ENCODE data around the gene MAN2B1. TPM values are rescaled to one million over a fixed set of nuclear protein-coding genes. Genes with fewer than 3 reads are reported as not detected.

MAN2B1 gene
- total RNA-seq, 3 donors from 2014 or later (not counting 1 experiment from before 2014, with no cell fraction given), result 107 to 118 (median 112) TPM

Other genes starting within 250 kb of the MAN2B1 start
- gene ZNF443, start 225.7 kb downstream of the MAN2B1 start, total RNA-seq, result 1 to 10 TPM; 3.5 to 6.1 (median 3.9) TPM
- gene ZNF709, start 181.9 kb downstream of the MAN2B1 start, total RNA-seq, result 1 to 10 TPM; 4.1 to 4.7 (median 4.1) TPM
- gene ZNF564, start 115.3 kb downstream of the MAN2B1 start, total RNA-seq, result 10 to 100 TPM; 22.0 to 27.1 (median 23.3) TPM
- gene ZNF490, start 55.9 kb downstream of the MAN2B1 start, total RNA-seq, result 10 to 100 TPM; 12.0 to 21.4 (median 20.9) TPM
- 10 to 100 TPM; 52.6 to 62.0 (median 56.5) TPM for gene ZNF791, start 55.8 kb downstream of the MAN2B1 start, total RNA-seq
- gene WDR83, start 65 bp upstream of the MAN2B1 start, total RNA-seq, result 10 to 100 TPM; 17.0 to 25.8 (median 25.1) TPM
- gene DHPS, start 15.1 kb upstream of the MAN2B1 start, total RNA-seq, result 100 to 1,000 TPM; 143 to 193 (median 145) TPM
- gene GNG14, start 21.3 kb upstream of the MAN2B1 start, total RNA-seq, result not detected
- gene FBXW9, start 29.9 kb upstream of the MAN2B1 start, total RNA-seq, result 1 to 10 TPM; 2.2 to 3.2 (median 2.9) TPM
- 10 to 100 TPM; 56.8 to 66.6 (median 58.2) TPM for gene TNPO2, start 57.2 kb upstream of the MAN2B1 start, total RNA-seq
- 100 to 1,000 TPM; 217 to 228 (median 219) TPM for gene TRIR, start 67.9 kb upstream of the MAN2B1 start, total RNA-seq
- 10 to 100 TPM; 42.2 to 51.3 (median 44.2) TPM for gene GET3, start 70.8 kb upstream of the MAN2B1 start, total RNA-seq
- gene BEST2, start 85.0 kb upstream of the MAN2B1 start, total RNA-seq, result not detected
- gene HOOK2, start 108.8 kb upstream of the MAN2B1 start, total RNA-seq, result 10 to 100 TPM; 13.3 to 15.3 (median 13.9) TPM
- 100 to 1,000 TPM; 781 to 903 (median 859) TPM for gene JUNB, start 124.7 kb upstream of the MAN2B1 start, total RNA-seq
- 10 to 100 TPM; 28.8 to 67.1 (median 66.9) TPM for gene PRDX2, start 135.1 kb upstream of the MAN2B1 start, total RNA-seq
- gene THSD8, start 135.3 kb upstream of the MAN2B1 start, total RNA-seq, result 1 to 10 TPM; 1.7 to 2.8 (median 2.2) TPM
- gene RNASEH2A, start 139.8 kb upstream of the MAN2B1 start, total RNA-seq, result 1 to 10 TPM; 6.6 to 8.7 (median 7.4) TPM
- gene RTBDN, start 167.8 kb upstream of the MAN2B1 start, total RNA-seq, result not detected
- gene MAST1, start 171.8 kb upstream of the MAN2B1 start, total RNA-seq, result under 1 TPM in 2 of 3 donors, not detected in 1; 0.07 to 0.88 TPM
- 10 to 100 TPM; 28.3 to 31.7 (median 31.2) TPM for gene DNASE2, start 214.7 kb upstream of the MAN2B1 start, total RNA-seq
- not detected for gene KLF1, start 220.5 kb upstream of the MAN2B1 start, total RNA-seq
- 10 to 100 TPM; 35.9 to 41.7 (median 36.3) TPM for gene GCDH, start 224.4 kb upstream of the MAN2B1 start, total RNA-seq